Measurements from ENCODE around the gene GATAD2A. TPM values are rescaled to one million over a fixed set of nuclear protein-coding genes. Genes with fewer than 3 reads are reported as not detected.
"Not testable (repeated sequence)": the region's sequence is repeated elsewhere in the genome, so short reads cannot be mapped to it uniquely, and the experiment has no call there.

GATAD2A gene
- total RNA-seq, 6 experiments from 2014 or later = 23.9 to 59.6 (median 39.2) TPM

GRCh38 chr19:19448238-19448544 is 42.7 kb downstream of the GATAD2A start:
- 100% methylated on average over 1 of the region's 8 CpGs for WGBS (ENCODE audit: insufficient coverage, low coverage, low lambda C conversion rate, missing lambda C conversion rate)
- intact Hi-C loops (cut with DNase I) = no loop called here
- no peak overlapping the region for H3K27ac ChIP-seq

GRCh38 chr19:19451429-19452242 is 46.2 kb downstream of the GATAD2A start:
- peak in 3 of 4 donors; percentile 20 to 39 (median 31) for ATAC-seq
- Histone ChIP-seq H3K4me1 (peaks cover 0 to 5% (median 2%) of the 10 kb centered on the region in 4 donors), H3K9me3 (no peaks in the 10 kb centered on the region), H3K27me3 (no peaks in the 10 kb centered on the region), H3K4me3 (no peak overlapping the region), H3K36me3 (no peaks in the 10 kb centered on the region), H3K27ac (no peak overlapping the region)
- TF ChIP-seq POLR2A (IDR thresholded peaks at IDR 0.05) (no peak), CTCF (IDR thresholded peaks at IDR 0.05) (no peak)
- 49% methylated on average over 9 of the region's 13 CpGs for WGBS (ENCODE audit: insufficient coverage, low coverage, low lambda C conversion rate, missing lambda C conversion rate)
- intact Hi-C loops (cut with DNase I) = no loop called here
- DNase-seq = no peak

More at GRCh38 chr19:19448238-19448544, 42.7 kb downstream of the GATAD2A start:
- TF ChIP-seq CTCF (IDR thresholded peaks at IDR 0.05) = no peak
- no peaks in the 10 kb centered on the region for H3K27me3 ChIP-seq
- H3K9me3 ChIP-seq = no peaks in the 10 kb centered on the region
- no peak overlapping the region for H3K4me3 ChIP-seq
- DNase-seq = no peak
- no peaks in the 10 kb centered on the region for H3K36me3 ChIP-seq
- H3K4me1 ChIP-seq = peaks cover 0 to 13% (median 2%) of the 10 kb centered on the region in 4 donors
- no peak for ATAC-seq

- intact Hi-C loops (cut with DNase I) = no loop called here
- peak in 3 of 4 donors; percentile 34 to 42 (median 39) for ATAC-seq
- no peaks in the 10 kb centered on the region for H3K9me3 ChIP-seq
- no peak overlapping the region for H3K4me3 ChIP-seq
- no peaks in the 10 kb centered on the region for H3K36me3 ChIP-seq
- no peak for DNase-seq
- WGBS (ENCODE audit: insufficient coverage, low coverage, low lambda C conversion rate, missing lambda C conversion rate) = 74% methylated on average over 4 of the region's 11 CpGs
- no peaks in the 10 kb centered on the region for H3K27me3 ChIP-seq
- TF ChIP-seq CTCF (IDR thresholded peaks at IDR 0.05) = no peak
- TF ChIP-seq POLR2A (IDR thresholded peaks at IDR 0.05) = no peak
- peak overlapping the region in 1 of 3 donors; percentile 18 for H3K27ac ChIP-seq
- no peaks in the 10 kb centered on the region for H3K4me1 ChIP-seq
Measured at GRCh38 chr19:19452243-19453124, 47.0 kb downstream of the GATAD2A start.

- no CpG with 5 or more reads among the region's 2 CpGs for whole genome bisulfite sequencing (ENCODE audit: insufficient coverage, low coverage, low lambda C conversion rate, missing lambda C conversion rate)
- Histone ChIP-seq H3K36me3 (no peaks in the 10 kb centered on the region), H3K27ac (peak overlapping the region in 1 of 3 donors; percentile 18), H3K9me3 (no peaks in the 10 kb centered on the region), H3K4me1 (peaks cover 0 to 4% (median 0%) of the 10 kb centered on the region in 4 donors), H3K4me3 (no peak overlapping the region), H3K27me3 (no peaks in the 10 kb centered on the region)
- ATAC-seq (peak in 1 of 4 donors; percentile 22), DNase-seq (no peak)
- intact Hi-C loops (cut with DNase I) = no loop called here
- TF ChIP-seq CTCF (IDR thresholded peaks at IDR 0.05) (no peak), POLR2A (IDR thresholded peaks at IDR 0.05) (no peak)
Measured at GRCh38 chr19:19453125-19453454, 47.6 kb downstream of the GATAD2A start.

GRCh38 chr19:19455166-19455919 is 49.9 kb downstream of the GATAD2A start:
- DNase-seq; H3K27ac ChIP-seq; H3K36me3 ChIP-seq; H3K27me3 ChIP-seq; H3K4me3 ChIP-seq; ATAC-seq; H3K9me3 ChIP-seq; intact Hi-C loops (cut with DNase I): not testable (repeated sequence)
- peaks cover 0 to 21% (median 2%) of the 10 kb centered on the region in 4 donors for H3K4me1 ChIP-seq
- WGBS (ENCODE audit: insufficient coverage, low coverage, low lambda C conversion rate, missing lambda C conversion rate) = 96% methylated on average over 10 of the region's 14 CpGs
